ENCODE measurements around the gene EFNB1. TPM values are rescaled to one million over a fixed set of nuclear protein-coding genes. Genes with fewer than 3 reads are reported as not detected.

Gene EFNB1
- total RNA-seq, 1 donor from 2014 or later = 23.3 TPM

DNA sequence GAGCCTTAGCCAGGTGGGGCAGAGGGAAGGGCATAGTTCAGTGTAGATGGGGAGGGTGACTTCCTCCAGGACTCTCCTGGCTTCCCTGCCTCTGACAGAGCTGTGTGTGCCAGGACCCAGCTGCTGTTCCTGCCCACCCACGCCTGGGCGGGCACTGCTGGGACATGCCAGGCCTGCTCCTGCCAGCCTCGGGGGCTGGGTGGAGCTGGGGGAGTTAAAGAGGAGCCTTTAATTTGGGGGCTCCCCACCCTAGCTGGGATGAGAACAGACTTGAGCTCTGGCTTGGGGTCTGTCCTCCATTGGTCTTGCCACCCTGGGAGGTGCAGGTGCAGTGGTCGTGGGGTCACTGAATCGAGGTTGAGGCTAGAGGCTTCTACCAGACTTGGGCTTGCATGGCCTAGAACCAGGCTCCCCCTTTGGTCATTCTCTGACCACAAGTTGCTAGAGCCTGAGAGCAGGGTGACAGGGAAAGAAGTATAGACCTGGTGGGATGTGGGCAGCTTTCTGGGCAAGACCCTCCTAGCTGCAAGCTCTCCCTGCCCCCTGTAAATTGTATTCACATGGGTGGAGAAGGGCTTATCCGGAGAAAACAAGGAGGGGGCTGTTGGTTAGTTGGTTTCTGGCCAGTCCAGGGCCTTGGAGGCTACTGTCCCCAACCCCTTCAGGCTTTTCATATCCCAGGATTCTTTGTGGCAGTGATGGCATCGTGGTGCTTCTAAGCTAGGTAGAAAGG lies 5.7 kb downstream of the EFNB1 start:
- H4K20me1 ChIP-seq (ENCODE audit: insufficient read depth, low read length) = peaks cover 66% of the 10 kb centered on the region
- Mint-ChIP-seq H3K4me3 (ENCODE audit: unreplicated experiment) (no peak overlapping the region), H3K9me3 (ENCODE audit: unreplicated experiment) (no peaks in the 10 kb centered on the region), H3K36me3 (ENCODE audit: low read depth, unreplicated experiment) (peaks cover 2% of the 10 kb centered on the region), H3K27me3 (ENCODE audit: low read depth, unreplicated experiment) (no peaks in the 10 kb centered on the region), H3K4me1 (ENCODE audit: low read depth, unreplicated experiment) (peaks cover 3% of the 10 kb centered on the region), H3K27ac (ENCODE audit: unreplicated experiment) (no peak overlapping the region)
- no peak overlapping the region for H3K27ac ChIP-seq (ENCODE audit: low read depth, low read length)
- no peaks in the 10 kb centered on the region for H3K36me3 ChIP-seq (ENCODE audit: insufficient read depth, low read length)
- FAIRE-seq = no peak
- peaks cover 16% of the 10 kb centered on the region for H3K4me1 ChIP-seq (ENCODE audit: insufficient read depth, low read length)
- no peaks in the 10 kb centered on the region for H3K9me3 ChIP-seq (ENCODE audit: insufficient read depth, low read depth, low read length)
- no peak overlapping the region for H3K4me2 ChIP-seq (ENCODE audit: low read length)
- no peak overlapping the region for H3K9ac ChIP-seq (ENCODE audit: low read length)
- H3K27me3 ChIP-seq (ENCODE audit: insufficient read depth, low read length) = no peaks in the 10 kb centered on the region
- no peak overlapping the region for H2AFZ ChIP-seq (ENCODE audit: low read depth, low read length)
- peaks cover 72% of the 10 kb centered on the region for H3K79me2 ChIP-seq (ENCODE audit: insufficient read depth, low read length)
- H3K4me3 ChIP-seq (ENCODE audit: insufficient read depth, low read depth, low read length) = no peak overlapping the region
- no peak for TF ChIP-seq EZH2 (IDR thresholded peaks at IDR 0.05; ENCODE audit: insufficient read depth, low read length)
- TF ChIP-seq, protein P1, sequence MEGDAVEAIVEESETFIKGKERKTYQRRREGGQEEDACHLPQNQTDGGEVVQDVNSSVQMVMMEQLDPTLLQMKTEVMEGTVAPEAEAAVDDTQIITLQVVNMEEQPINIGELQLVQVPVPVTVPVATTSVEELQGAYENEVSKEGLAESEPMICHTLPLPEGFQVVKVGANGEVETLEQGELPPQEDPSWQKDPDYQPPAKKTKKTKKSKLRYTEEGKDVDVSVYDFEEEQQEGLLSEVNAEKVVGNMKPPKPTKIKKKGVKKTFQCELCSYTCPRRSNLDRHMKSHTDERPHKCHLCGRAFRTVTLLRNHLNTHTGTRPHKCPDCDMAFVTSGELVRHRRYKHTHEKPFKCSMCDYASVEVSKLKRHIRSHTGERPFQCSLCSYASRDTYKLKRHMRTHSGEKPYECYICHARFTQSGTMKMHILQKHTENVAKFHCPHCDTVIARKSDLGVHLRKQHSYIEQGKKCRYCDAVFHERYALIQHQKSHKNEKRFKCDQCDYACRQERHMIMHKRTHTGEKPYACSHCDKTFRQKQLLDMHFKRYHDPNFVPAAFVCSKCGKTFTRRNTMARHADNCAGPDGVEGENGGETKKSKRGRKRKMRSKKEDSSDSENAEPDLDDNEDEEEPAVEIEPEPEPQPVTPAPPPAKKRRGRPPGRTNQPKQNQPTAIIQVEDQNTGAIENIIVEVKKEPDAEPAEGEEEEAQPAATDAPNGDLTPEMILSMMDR (IDR thresholded peaks at IDR 0.05; ENCODE audit: insufficient read depth, low read depth, low read length) = no peak
- DNase-seq (ENCODE audit: low read depth) = no peak

DNA sequence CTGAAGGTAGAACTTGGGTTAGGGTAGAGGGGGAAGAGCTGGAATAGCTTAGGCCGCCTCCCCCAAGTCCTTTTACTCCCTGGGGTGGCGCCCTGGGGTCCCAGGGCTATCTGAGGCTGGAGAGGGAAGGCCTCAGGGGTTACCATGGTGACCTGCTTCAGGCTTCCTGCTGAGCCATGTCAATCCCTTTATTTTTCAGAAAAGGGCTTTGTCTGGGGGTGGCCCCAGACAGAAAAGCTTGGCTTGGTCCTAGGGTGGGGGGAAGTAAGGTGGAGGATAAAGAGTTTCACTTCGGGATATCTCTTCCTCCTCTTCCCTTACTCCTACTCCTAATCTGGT lies 6.3 kb downstream of the EFNB1 start:
- Mint-ChIP-seq H3K4me1 (ENCODE audit: low read depth, unreplicated experiment) (peaks cover 3% of the 10 kb centered on the region), H3K4me3 (ENCODE audit: unreplicated experiment) (no peak overlapping the region), H3K36me3 (ENCODE audit: low read depth, unreplicated experiment) (peaks cover 2% of the 10 kb centered on the region), H3K27me3 (ENCODE audit: low read depth, unreplicated experiment) (no peaks in the 10 kb centered on the region), H3K27ac (ENCODE audit: unreplicated experiment) (no peak overlapping the region), H3K9me3 (ENCODE audit: unreplicated experiment) (no peaks in the 10 kb centered on the region)
- no peaks in the 10 kb centered on the region for H3K27me3 ChIP-seq (ENCODE audit: insufficient read depth, low read length)
- no peak for DNase-seq (ENCODE audit: low read depth)
- peaks cover 16% of the 10 kb centered on the region for H3K4me1 ChIP-seq (ENCODE audit: insufficient read depth, low read length)
- H3K4me2 ChIP-seq (ENCODE audit: low read length) = no peak overlapping the region
- peaks cover 66% of the 10 kb centered on the region for H4K20me1 ChIP-seq (ENCODE audit: insufficient read depth, low read length)
- H3K27ac ChIP-seq (ENCODE audit: low read depth, low read length) = no peak overlapping the region
- no peak overlapping the region for H3K9ac ChIP-seq (ENCODE audit: low read length)
- H2AFZ ChIP-seq (ENCODE audit: low read depth, low read length) = no peak overlapping the region
- H3K4me3 ChIP-seq (ENCODE audit: insufficient read depth, low read depth, low read length) = no peak overlapping the region
- no peaks in the 10 kb centered on the region for H3K36me3 ChIP-seq (ENCODE audit: insufficient read depth, low read length)
- H3K79me2 ChIP-seq (ENCODE audit: insufficient read depth, low read length) = peaks cover 70% of the 10 kb centered on the region
- H3K9me3 ChIP-seq (ENCODE audit: insufficient read depth, low read depth, low read length) = no peaks in the 10 kb centered on the region
- TF ChIP-seq, protein P1 (IDR thresholded peaks at IDR 0.05; ENCODE audit: insufficient read depth, low read depth, low read length) = no peak
- TF ChIP-seq EZH2 (IDR thresholded peaks at IDR 0.05; ENCODE audit: insufficient read depth, low read length) = no peak
- no peak for FAIRE-seq

DNA sequence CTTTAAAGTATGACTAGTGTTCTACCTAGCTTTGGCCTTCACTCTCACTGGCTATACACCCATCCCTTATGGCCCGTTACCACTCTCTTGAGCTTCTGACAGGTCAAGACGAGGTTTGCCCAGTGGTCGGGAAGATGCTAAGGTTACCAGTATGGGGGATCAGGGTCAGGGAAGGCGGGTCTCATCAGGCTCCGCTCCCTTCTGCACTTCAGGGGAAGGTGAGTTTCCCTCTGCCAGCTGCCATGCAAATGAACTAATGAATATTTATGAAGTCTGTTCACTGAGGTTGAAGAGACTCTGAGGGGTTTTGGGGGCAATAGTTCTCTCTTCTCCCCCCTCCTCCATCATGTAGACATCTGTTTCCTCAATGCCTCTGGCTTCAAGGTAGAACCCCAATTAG lies 6.6 kb downstream of the EFNB1 start:
- H3K79me2 ChIP-seq (ENCODE audit: insufficient read depth, low read length) = peaks cover 66% of the 10 kb centered on the region
- H3K4me1 ChIP-seq (ENCODE audit: insufficient read depth, low read length) = peaks cover 16% of the 10 kb centered on the region
- H3K9ac ChIP-seq (ENCODE audit: low read length) = no peak overlapping the region
- no peaks in the 10 kb centered on the region for H3K27me3 ChIP-seq (ENCODE audit: insufficient read depth, low read length)
- no peak for DNase-seq (ENCODE audit: low read depth)
- Mint-ChIP-seq H3K27ac (ENCODE audit: unreplicated experiment) (no peak overlapping the region), H3K9me3 (ENCODE audit: unreplicated experiment) (no peaks in the 10 kb centered on the region), H3K4me1 (ENCODE audit: low read depth, unreplicated experiment) (peaks cover 3% of the 10 kb centered on the region), H3K36me3 (ENCODE audit: low read depth, unreplicated experiment) (peaks cover 2% of the 10 kb centered on the region), H3K27me3 (ENCODE audit: low read depth, unreplicated experiment) (no peaks in the 10 kb centered on the region), H3K4me3 (ENCODE audit: unreplicated experiment) (no peak overlapping the region)
- no peak overlapping the region for H3K4me2 ChIP-seq (ENCODE audit: low read length)
- H4K20me1 ChIP-seq (ENCODE audit: insufficient read depth, low read length) = peaks cover 66% of the 10 kb centered on the region
- H3K4me3 ChIP-seq (ENCODE audit: insufficient read depth, low read depth, low read length) = no peak overlapping the region
- H2AFZ ChIP-seq (ENCODE audit: low read depth, low read length) = no peak overlapping the region
- no peaks in the 10 kb centered on the region for H3K9me3 ChIP-seq (ENCODE audit: insufficient read depth, low read depth, low read length)
- TF ChIP-seq EZH2 (IDR thresholded peaks at IDR 0.05; ENCODE audit: insufficient read depth, low read length) = no peak
- TF ChIP-seq, protein P1 (IDR thresholded peaks at IDR 0.05; ENCODE audit: insufficient read depth, low read depth, low read length) = no peak
- FAIRE-seq = no peak
- no peak overlapping the region for H3K27ac ChIP-seq (ENCODE audit: low read depth, low read length)
- H3K36me3 ChIP-seq (ENCODE audit: insufficient read depth, low read length) = no peaks in the 10 kb centered on the region

Measured in astrocyte (in vitro differentiated cells and primary cell).